Suppressor macrophage (primary cell): ENCODE measurements around the gene C9orf78.
A peak's percentile ranks its signal among the peaks of the same experiment; 100 is the strongest.

ENCODE experiments used
- DNase-seq, 4 experiments: peaks; one replicate each; pipeline ENCODE4 v3.0.0-alpha.2; 2020 to 2022
- total RNA-seq, 17 experiments: gene quantifications; one replicate each; lab custom pipeline; 2026; ENCODE audit warnings: mixed read lengths in 6 of 17, inconsistent platforms in 3 of 17; lab: John Stamatoyannopoulos, UW

C9orf78 gene
- 18.6 to 61.6 (median 41.2) reads per million in 17 experiments for total RNA-seq

- peak; percentile 98 to 100 (median 99) for DNase-seq
These were observed at the start of gene C9orf78, which contains the start of gene USP20 for GRCh38 chr9:129835128-129835859. Gene C9orf78 (minus strand): TSS chr9:129835275. CDS start chr9:129835221, 54 bp downstream. Gene USP20 (plus strand): TSS chr9:129835458. CDS start chr9:129852556, 17,098 bp downstream.

DNA sequence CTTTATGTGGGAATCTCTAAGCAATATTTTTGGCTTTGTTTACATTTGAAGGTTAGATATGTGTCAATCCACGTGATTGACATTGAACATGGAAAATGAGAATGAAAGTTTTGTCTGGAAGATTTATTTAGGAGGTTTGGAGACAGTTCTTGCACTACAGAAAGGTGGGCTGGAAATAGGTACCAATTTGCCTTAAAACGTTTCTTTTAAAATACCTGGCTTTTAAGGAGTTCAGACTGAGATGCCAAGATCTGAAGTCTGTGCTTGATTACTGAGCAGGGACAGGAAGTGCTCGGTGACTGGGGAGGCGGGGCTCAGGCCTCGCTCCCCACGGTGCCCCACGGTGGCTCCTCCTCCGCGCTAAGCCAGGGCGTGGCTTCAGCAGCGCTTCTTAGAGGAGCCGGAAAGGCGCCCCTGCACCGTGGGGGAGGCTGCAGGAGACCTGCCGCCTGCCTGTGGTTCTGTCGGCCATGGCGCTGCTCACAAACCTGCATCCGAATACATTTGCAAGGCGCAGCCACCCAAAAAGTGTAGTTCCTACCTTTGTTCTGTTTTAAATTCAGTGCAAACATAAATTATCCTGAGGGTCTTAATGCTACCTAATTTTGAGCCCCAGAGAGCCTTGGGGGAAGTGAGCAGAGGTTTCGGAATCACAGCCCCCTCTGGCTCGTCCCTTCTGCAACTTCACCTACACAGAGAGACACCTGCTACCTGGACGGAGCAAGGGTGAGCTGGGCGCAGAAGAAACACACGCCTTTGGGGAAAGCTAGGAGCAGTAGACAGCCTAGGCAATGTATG, 49.3 kb upstream of the C9orf78 start:
- DNase-seq, result peak; percentile 88 to 96 (median 93)

- DNase-seq, result no peak
These were observed 46.7 kb upstream of the C9orf78 start for GRCh38 chr9:129881547-129882324.

DNA sequence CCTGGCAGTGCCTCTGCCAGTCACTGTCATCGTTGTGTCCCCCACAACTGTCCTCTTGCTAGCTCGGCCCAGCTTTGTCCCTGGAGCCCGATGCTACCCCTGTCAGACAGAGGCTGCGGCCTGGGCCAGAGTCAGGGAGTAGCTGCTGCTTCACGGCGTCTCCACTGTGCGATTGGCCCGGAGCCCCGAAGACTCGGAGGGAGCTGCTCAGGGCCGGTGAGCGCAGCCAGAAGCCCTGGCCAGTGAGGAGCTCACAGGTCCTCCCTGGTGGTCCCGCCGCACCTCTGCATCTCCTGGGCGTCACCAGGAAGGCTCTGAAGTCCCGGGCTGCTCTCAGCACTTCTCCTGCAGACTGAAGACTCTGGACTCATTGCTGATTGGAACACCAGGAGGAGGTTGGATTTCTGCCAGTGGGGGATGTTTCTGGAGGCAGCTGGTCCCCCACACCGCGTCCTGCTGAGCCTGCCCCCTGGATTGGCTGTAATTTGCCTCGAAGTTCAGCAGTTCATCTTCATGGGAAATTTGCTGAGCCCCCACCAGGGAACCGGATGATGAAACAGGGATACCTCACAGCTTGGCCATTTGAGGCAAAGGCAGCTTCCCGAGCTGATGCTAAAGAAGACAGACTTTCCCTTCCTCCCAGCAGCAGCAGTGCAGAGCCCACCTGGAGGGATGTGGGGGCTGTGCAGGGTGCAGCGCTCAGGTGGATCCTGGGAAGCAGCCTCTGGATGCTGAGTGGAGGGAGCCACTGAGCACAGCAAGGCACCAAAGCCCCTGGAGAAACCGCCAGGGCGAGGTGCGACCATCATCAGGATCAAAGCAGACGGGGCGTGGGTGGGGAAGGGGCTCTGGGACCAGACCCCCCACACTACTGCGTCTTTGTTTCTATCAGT, 45.8 kb upstream of the C9orf78 start:
- DNase-seq, result no peak

GRCh38 chr9:129879991-129880653, 45.0 kb upstream of the C9orf78 start:
- no peak for DNase-seq

DNA sequence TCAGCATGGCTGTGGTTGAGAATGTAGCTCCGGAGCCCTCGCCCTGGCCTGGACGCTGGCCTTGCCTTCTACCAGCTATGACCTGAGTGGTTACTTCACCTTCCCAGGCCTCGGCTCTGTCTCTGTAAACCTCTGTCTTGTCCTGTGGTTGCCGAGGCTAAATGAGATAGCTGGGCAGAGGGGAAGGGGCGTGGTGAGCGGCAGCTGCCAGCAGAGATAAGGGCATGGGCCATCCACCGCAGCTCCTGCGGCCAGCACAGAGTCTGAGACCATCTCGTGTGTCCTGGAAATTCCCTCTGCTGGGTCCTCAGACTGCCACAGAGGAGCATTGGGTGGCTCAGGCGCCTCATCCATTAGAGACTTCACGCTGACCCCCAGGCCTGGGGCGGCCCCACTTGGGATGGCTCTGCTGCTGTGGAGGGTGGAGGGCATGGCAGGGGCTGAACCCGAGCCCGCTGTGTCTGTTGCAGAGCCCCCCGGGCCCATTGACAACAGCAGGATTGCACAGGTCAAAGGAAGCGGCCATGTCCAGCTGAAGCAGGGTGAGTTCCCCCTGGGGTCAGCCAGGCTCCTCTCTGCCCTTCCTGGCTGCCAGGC, 44.1 kb upstream of the C9orf78 start:
- no peak for DNase-seq

GRCh38 chr9:129878291-129878690, 43.2 kb upstream of the C9orf78 start:
- DNase-seq, result no peak

DNA sequence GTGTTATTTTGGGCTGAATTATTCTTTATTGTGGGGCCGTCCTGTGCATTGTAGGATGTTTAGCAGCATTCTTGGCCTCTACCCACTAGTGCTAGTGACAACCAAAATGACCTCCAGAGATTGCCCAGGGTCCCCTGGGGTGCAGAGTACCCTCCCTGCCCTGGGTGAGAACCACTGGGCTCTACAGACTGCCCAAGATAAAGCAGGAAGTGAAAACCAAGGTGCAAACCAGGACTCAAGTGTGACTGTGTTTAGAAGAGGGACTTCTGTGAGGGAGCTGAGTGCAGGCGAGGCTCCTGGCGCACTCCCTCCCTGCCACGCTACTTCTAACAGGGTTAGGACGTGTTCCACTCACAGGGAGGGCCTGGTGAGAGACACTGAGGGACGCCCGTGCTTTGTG, 41.7 kb upstream of the C9orf78 start:
- DNase-seq, result no peak

GRCh38 chr9:129875687-129876395, 40.8 kb upstream of the C9orf78 start:
- DNase-seq, result no peak

GRCh38 chr9:129875181-129875611, 40.1 kb upstream of the C9orf78 start:
- DNase-seq, result no peak

- no peak for DNase-seq
These were observed 39.4 kb upstream of the C9orf78 start for GRCh38 chr9:129874261-129875101.

- no peak for DNase-seq
These were observed 38.6 kb upstream of the C9orf78 start for GRCh38 chr9:129873563-129874190.

- no peak for DNase-seq
These were observed 36.0 kb upstream of the C9orf78 start for GRCh38 chr9:129871046-129871445.

- no peak for DNase-seq
These were observed 34.8 kb upstream of the C9orf78 start for GRCh38 chr9:129869585-129870501.

- DNase-seq, result no peak
These were observed 33.9 kb upstream of the C9orf78 start for GRCh38 chr9:129868872-129869486.

DNA sequence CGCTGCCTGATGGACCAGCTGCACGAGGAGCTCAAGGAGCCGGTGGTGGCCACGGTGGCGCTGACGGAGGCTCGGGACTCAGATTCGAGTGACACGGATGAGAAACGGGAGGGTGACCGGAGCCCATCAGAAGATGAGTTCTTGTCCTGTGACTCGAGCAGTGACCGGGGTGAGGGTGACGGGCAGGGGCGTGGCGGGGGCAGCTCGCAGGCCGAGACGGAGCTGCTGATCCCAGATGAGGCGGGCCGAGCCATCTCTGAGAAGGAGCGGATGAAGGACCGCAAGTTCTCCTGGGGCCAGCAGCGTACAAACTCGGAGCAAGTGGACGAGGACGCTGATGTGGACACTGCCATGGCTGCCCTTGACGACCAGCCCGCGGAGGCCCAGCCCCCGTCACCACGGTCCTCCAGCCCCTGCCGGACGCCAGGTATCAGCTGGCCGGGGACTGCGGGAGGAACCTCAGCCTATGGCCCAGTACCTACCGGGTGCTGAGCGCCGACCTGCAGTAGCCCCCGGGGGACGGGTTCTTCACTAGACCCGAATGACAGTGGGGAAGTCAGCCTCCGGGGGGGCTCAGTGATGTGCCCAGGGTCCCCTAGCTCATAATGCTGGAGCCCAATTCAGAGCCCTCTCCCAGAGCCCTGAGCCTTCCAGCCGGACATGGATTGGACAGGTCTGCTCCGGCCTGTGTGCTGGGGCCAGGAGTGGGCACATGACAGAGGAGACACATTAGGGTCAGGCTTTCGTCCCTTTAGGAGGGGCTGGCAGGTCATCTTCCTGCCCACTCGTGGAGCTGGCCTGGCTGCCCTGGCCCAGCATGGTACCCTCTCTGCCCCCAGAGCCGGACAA, 33.2 kb upstream of the C9orf78 start:
- DNase-seq, result no peak
